Measurements from ENCODE around the gene FBXL15. TPM values are rescaled to one million over a fixed set of nuclear protein-coding genes. Genes with fewer than 3 reads are reported as not detected.
A peak's percentile ranks its signal among the peaks of the same experiment; 100 is the strongest.

FBXL15 gene
- total and polyA plus RNA-seq, 2 of the 13 experiments (the other 11 are each of a cell fraction or from before 2014, with no cell fraction given): 4.3 to 8.3 TPM

GRCh38 chr10:102393411-102394078, 27.1 kb upstream of the FBXL15 start:
- BruUV-seq (replicated peaks): TSS peak; percentile 92
- Histone ChIP-seq H3K27me3 (ENCODE audit: control insufficient read depth in 1 of 2, insufficient read depth in 2 of 2, low read length in 2 of 2) (peaks cover 0 to 11% of the 10 kb centered on the region in 2 experiments; a peak in 2 of 5 replicates), H3K4me1 (ENCODE audit: insufficient read depth, low read length) (peaks cover 39% of the 10 kb centered on the region), H3K4me2 (ENCODE audit: low read depth, low read length) (peak overlapping the region; percentile 98), H3K9me3 (ENCODE audit: low read length) (no peaks in the 10 kb centered on the region), H3K27ac (ENCODE audit: extremely low read length, insufficient read depth, low read length) (peak overlapping the region; percentile 66), H3K9ac (ENCODE audit: insufficient read depth, low read depth, low read length) (peak overlapping the region; percentile 68; the same call in 1 of the 2 replicates), H3K36me3 (replicated peaks in 1 of 2; ENCODE audit: control insufficient read depth in 1 of 2, insufficient read depth in 2 of 2, low read length in 2 of 2) (no peaks in the 10 kb centered on the region), H4K20me1 (ENCODE audit: insufficient read depth, low read length) (no peaks in the 10 kb centered on the region), H3K4me3 (replicated peaks in 1 of 3; ENCODE audit: insufficient read depth in 1 of 3, low read depth in 2 of 3, low read length in 3 of 3) (peak overlapping the region; percentile 69 to 82 (median 79)), H2AFZ (ENCODE audit: low read length) (no peak overlapping the region), H3K79me2 (ENCODE audit: insufficient read depth, low read length) (peaks cover 3% of the 10 kb centered on the region)
- ChIA-PET CTCF (ENCODE audit: low intra/inter-chr PET ratio, low total read pairs) (interaction anchor here (0.5 to 1.9 kb wide), 5 partner anchors 9 to 122 kb away, joined by 3 to 11 read pairs (median 4); no protein-coding TSS in a partner anchor), POLR2A (interaction anchor here (0.6 to 2.1 kb wide), 5 partner anchors 8 to 190 kb away, joined by 3 to 8 read pairs (median 3); no protein-coding TSS in a partner anchor)
- DNase-seq (ENCODE audit: low spot score) (no peak), ATAC-seq (peak; percentile 80), FAIRE-seq (no peak)
- TF ChIP-seq RORA (CRISPR knock-in tag; IDR thresholded peaks at IDR 0.05) (0 out of 2 replicates have a peak, but pooled peaks have one; percentile 83), PHF5A (CRISPR knock-in tag; IDR thresholded peaks at IDR 0.05; ENCODE audit: low read depth, unreplicated experiment) (no peak), ZNF263 (CRISPR knock-in tag; IDR thresholded peaks at IDR 0.05) (0 out of 2 replicates have a peak, but pooled peaks have one; percentile 0), SMAD3 (CRISPR knock-in tag; IDR thresholded peaks at IDR 0.05) (peak; percentile 26; the same call in 1 of the 2 replicates)
- WGBS (ENCODE audit: low lambda C conversion rate): 26% methylated on average over 29 of the region's 30 CpGs
- in situ Hi-C loops (cut with HindIII; ENCODE audit: extremely low pct_ligation_motif_present, low pct_unique_long_range_greater_than_20kb): no loop called here
- intact Hi-C loops (cut with micrococcal nuclease; ENCODE audit: unreplicated experiment): loop anchor here (1.0 to 2.0 kb wide), 2 partner anchors 27 to 86 kb away; partner anchors contain the start of gene FBXL15

DNA sequence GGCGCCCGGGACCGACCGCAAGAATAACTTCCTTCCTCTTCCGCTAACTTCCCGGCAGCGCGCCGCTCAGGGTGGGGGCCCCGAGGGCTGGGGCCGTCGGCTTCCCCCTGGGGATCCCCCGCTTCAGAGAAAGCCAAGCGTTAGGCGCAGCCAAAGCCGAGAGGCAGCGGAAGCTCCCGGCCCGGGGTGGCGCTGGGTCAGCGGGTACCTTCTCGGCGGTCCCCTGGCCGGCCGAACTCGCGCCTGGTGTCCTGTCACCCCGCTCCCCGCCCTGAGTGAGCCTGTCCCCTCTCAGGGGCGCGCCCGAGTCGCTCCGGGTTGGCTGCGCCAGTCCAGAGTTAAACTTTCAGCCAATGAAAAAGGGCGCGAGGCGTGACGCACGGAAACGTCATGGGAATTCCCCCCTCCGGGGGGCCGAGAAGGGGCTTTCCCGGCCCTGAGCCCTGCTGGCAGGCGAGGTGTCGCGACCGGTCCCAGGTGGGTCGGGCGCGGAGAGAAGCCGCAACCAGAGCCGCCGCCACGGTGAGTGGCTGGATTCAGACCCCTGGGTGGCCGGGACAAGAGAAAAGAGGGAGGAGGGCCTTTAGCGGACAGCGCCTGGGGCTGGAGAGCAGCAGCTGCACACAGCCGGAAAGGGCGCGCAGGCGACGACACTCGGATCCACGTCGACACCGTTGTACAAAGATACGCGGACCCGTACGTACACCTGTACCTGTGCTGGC, 26.4 kb upstream of the FBXL15 start:
- DNase-seq (ENCODE audit: low spot score) (peak; percentile 85), FAIRE-seq (peak; percentile 72), ATAC-seq (peak; percentile 90)
- Histone ChIP-seq H3K4me1 (ENCODE audit: insufficient read depth, low read length) (peaks cover 44% of the 10 kb centered on the region), H3K4me2 (ENCODE audit: low read depth, low read length) (peak overlapping the region; percentile 98), H3K79me2 (ENCODE audit: insufficient read depth, low read length) (peaks cover 3% of the 10 kb centered on the region), H4K20me1 (ENCODE audit: insufficient read depth, low read length) (no peaks in the 10 kb centered on the region), H3K27ac (ENCODE audit: extremely low read length, insufficient read depth, low read length) (peak overlapping the region; percentile 66), H3K9me3 (ENCODE audit: low read length) (no peaks in the 10 kb centered on the region), H3K4me3 (replicated peaks in 1 of 3; ENCODE audit: insufficient read depth in 1 of 3, low read depth in 2 of 3, low read length in 3 of 3) (peak overlapping the region; percentile 69 to 82 (median 79)), H2AFZ (ENCODE audit: low read length) (no peak overlapping the region), H3K36me3 (replicated peaks in 1 of 2; ENCODE audit: control insufficient read depth in 1 of 2, insufficient read depth in 2 of 2, low read length in 2 of 2) (no peaks in the 10 kb centered on the region), H3K9ac (ENCODE audit: insufficient read depth, low read depth, low read length) (peak overlapping the region; percentile 68), H3K27me3 (ENCODE audit: control insufficient read depth in 1 of 2, insufficient read depth in 2 of 2, low read length in 2 of 2) (peaks cover 0 to 11% of the 10 kb centered on the region in 2 experiments; a peak in 2 of 5 replicates)
- 0% methylated on average over 14 of the region's 71 CpGs for WGBS (ENCODE audit: low lambda C conversion rate)
- ChIA-PET CTCF (ENCODE audit: low intra/inter-chr PET ratio, low total read pairs) (interaction anchor here (0.5 to 1.9 kb wide), 5 partner anchors 9 to 123 kb away, joined by 3 to 11 read pairs (median 4); no protein-coding TSS in a partner anchor), POLR2A (interaction anchor here (0.6 to 2.3 kb wide), 7 partner anchors 9 to 189 kb away, joined by 3 to 12 read pairs (median 5); partner anchors contain the start of gene FBXL15)
- intact Hi-C loops (cut with micrococcal nuclease; ENCODE audit: unreplicated experiment): loop anchor here (1.0 to 2.0 kb wide), 2 partner anchors 27 to 85 kb away; partner anchors contain the start of gene FBXL15
- no TSS peak for BruUV-seq (replicated peaks)
- in situ Hi-C loops (cut with HindIII; ENCODE audit: extremely low pct_ligation_motif_present, low pct_unique_long_range_greater_than_20kb): no loop called here
- TF ChIP-seq POGZ (CRISPR knock-in tag; IDR thresholded peaks at IDR 0.05): 0 out of 2 replicates have a peak, but pooled peaks have one; percentile 40
- TF ChIP-seq, protein P1, sequence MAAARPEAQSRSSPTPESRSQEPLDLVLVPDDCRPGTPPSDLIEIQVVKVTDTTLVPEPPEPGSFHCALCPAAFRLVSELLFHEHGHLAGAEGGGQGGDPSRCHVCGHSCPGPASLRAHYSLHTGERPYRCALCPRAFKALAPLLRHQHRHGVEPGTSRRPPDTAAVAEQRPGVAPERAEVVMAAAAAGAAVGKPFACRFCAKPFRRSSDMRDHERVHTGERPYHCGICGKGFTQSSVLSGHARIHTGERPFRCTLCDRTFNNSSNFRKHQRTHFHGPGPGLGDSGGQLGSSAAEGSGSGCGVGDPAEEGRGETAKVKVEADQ (CRISPR knock-in tag; IDR thresholded peaks at IDR 0.05; ENCODE audit: borderline replicate concordance): 0 out of 2 replicates have a peak, but pooled peaks have one; percentile 27
- no peak for TF ChIP-seq ZNF124 (CRISPR knock-in tag; IDR thresholded peaks at IDR 0.05)
- no peak for TF ChIP-seq ZNF674 (CRISPR knock-in tag; IDR thresholded peaks at IDR 0.05; ENCODE audit: low read depth)
- TF ChIP-seq XRCC5 (optimal IDR thresholded peaks at IDR 0.05; ENCODE audit: low read length): peak; percentile 64
- peak; percentile 32; the same call in 1 of the 2 replicates for TF ChIP-seq ZNF430 (CRISPR knock-in tag; IDR thresholded peaks at IDR 0.05)
- TF ChIP-seq ZNF557 (CRISPR knock-in tag; IDR thresholded peaks at IDR 0.05): no peak
- peak; percentile 92; the same call in 1 of the 2 replicates for TF ChIP-seq RFXANK (CRISPR knock-in tag; IDR thresholded peaks at IDR 0.05)
- TF ChIP-seq PATZ1 (CRISPR knock-in tag; IDR thresholded peaks at IDR 0.05): peak; percentile 99

Data from HepG2 (cell line).